Ovary (tissue), 9 donors: ENCODE results near the gene PTPN3. TPM values are rescaled to one million over a fixed set of nuclear protein-coding genes. Genes with fewer than 3 reads are reported as not detected.

Experiments
- DNase-seq, 5 donors: peaks; one replicate each; pipeline ENCODE4 v3.0.0-alpha.2; 2019 to 2020
- H3K27ac ChIP-seq, 2 donors: fragments of 200-600 bp; one replicate each; pipeline versions ENCODE4 v1.5.1 to v1.8.0; 2019 to 2022
- H3K27me3 ChIP-seq: fragments of 200-600 bp; one replicate; pipeline ENCODE4 v1.8.0; 2022
- H3K36me3 ChIP-seq: fragments of 200-600 bp; sonication (generic); one replicate; pipeline ENCODE4 v1.5.1; 2019
- H3K4me1 ChIP-seq: one replicate; pipeline ENCODE4 v1.8.1; 2013; ENCODE audit warnings: mild to moderate bottlenecking, moderate library complexity; ENCODE audit not compliant: insufficient read depth
- H3K4me3 ChIP-seq: fragments of 200-600 bp; sonication (generic); one replicate; pipeline ENCODE4 v1.5.1; 2017
- H3K9me3 ChIP-seq, 2 donors: fragments of 200-600 bp in 1 of 2; sonication (generic) in 1 of 2; one replicate each; pipeline versions ENCODE4 v1.5.1 to v1.8.1; 2013 to 2019; ENCODE audit warnings: mild to moderate bottlenecking in 1 of 2, moderate library complexity in 1 of 2
- EP300 ChIP-seq: sonication (generic); formaldehyde crosslinking; IDR thresholded peaks from one replicate; pipeline ENCODE4 v1.6.1; 2017; ENCODE audit warnings: antibody characterized with exemption
- POLR2A ChIP-seq: fragments of 450-650 bp; IDR thresholded peaks from one replicate; pipeline ENCODE4 v1.6.1; 2017; ENCODE audit warnings: antibody characterized with exemption, mild to moderate bottlenecking, moderate library complexity
- WGBS, 3 donors: extraction: QIAGEN DNeasy Blood & Tissue Kit in 1 of 3; methylation state at CpG; one replicate each; pipeline versions ENCODE4 v1.1.5 to v1.1.7; 2013 to 2017; 5-methylcytosine and 5-hydroxymethylcytosine counted together
- intact Hi-C, 4 donors: fragments of 100-400 bp; cut with DNase I; formaldehyde crosslinking; loops; one replicate each; pipeline versions ENCODE4 v1.11.0 to v1.15.1; 2022 to 2023
- polyA plus RNA-seq, 2 donors: library from polyadenylated mRNA; stranded (reverse); fragments of 200-250 nt in 1 of 2; fragments of 350-450 nt in 1 of 2; fragmentation: Illumina TruSeq in 1 of 2; extraction: RNeasy Lipid Tissue Mini Kit (QIAGEN cat#74804) in 1 of 2; gene quantifications; one replicate each; pipeline ENCODE4 v1.2.3, GENCODE V29; 2013 to 2014
- total RNA-seq, 7 donors: library from RNA; depleted of rRNA in 2 of 7; stranded (reverse); fragments of >200 nt in 2 of 7; fragmentation: NEBNext Ultra II Directional in 3 of 7; extraction: Animal tissue kit (Norgen Biotek cat#: 25700) in 3 of 7; gene quantifications; one replicate each; pipeline versions ENCODE4 v1.1.0 to v1.2.4, GENCODE V29; 2016 to 2023
- TF ChIP-seq, protein P1 (sequence below), 3 donors: fragments of 450-650 bp in 2 of 3; fragments of 200-600 bp in 1 of 3; IDR thresholded peaks; one replicate each; pipeline versions ENCODE4 v1.5.1 to v1.8.0; 2016 to 2022; ENCODE audit warnings: antibody characterized with exemption in 3 of 3, mild to moderate bottlenecking in 1 of 3
- donor health status: DM: no; HTN: no; CAD: no; lungs with moderate emphysema.
- donor health status: DM: no; HTN: no; CAD: no.
- donor health status: Bipolar disorder and iron deficiency.
- donor health status: DM: yes; HTN: yes; CAD: no.
- donor health status: DM: no; HTN: no; CAD: no.
- donor health status: DM: yes; HTN: yes; CAD: no.

Gene PTPN3
- total and polyA plus RNA-seq, 9 donors, result 0.20 to 17.8 (median 1.6) TPM

GRCh38 chr9:109496841-109497225 is 1.3 kb downstream of the PTPN3 start:
- Histone ChIP-seq H3K4me1 (peaks cover 1% of the 10 kb centered on the region), H3K27ac (no peak overlapping the region), H3K36me3 (no peaks in the 10 kb centered on the region), H3K4me3 (no peak overlapping the region), H3K9me3 (no peaks in the 10 kb centered on the region), H3K27me3 (no peaks in the 10 kb centered on the region)
- DNase-seq, result no peak
- WGBS, 3 donors, result 73 to 85% (median 79%) methylated on average over 4 of the region's 4 CpGs
- intact Hi-C loops, result no loop called here
- TF ChIP-seq, protein P1, sequence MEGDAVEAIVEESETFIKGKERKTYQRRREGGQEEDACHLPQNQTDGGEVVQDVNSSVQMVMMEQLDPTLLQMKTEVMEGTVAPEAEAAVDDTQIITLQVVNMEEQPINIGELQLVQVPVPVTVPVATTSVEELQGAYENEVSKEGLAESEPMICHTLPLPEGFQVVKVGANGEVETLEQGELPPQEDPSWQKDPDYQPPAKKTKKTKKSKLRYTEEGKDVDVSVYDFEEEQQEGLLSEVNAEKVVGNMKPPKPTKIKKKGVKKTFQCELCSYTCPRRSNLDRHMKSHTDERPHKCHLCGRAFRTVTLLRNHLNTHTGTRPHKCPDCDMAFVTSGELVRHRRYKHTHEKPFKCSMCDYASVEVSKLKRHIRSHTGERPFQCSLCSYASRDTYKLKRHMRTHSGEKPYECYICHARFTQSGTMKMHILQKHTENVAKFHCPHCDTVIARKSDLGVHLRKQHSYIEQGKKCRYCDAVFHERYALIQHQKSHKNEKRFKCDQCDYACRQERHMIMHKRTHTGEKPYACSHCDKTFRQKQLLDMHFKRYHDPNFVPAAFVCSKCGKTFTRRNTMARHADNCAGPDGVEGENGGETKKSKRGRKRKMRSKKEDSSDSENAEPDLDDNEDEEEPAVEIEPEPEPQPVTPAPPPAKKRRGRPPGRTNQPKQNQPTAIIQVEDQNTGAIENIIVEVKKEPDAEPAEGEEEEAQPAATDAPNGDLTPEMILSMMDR (IDR thresholded peaks at IDR 0.05), result no peak
- TF ChIP-seq EP300, result no peak

DNA sequence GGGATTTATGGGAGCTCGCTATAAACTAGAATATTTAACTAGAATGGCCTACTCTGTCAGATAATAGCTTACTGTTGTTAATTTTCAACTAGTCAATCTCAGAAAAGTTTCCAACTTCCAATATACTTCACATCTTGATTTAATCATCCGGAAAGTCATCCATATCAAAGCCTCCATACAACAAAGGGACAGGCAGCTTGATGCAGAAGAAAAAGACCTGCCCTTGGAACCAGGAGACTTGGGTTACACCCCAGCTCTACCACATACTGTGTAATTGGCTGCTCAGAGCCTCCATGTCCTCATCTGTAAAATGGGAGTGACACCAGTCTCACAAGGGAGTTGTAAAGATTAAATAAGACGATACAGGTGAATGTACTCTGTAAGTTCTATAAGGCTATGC is 1.9 kb downstream of the PTPN3 start:
- Histone ChIP-seq H3K4me1 (peaks cover 1% of the 10 kb centered on the region), H3K27ac (no peak overlapping the region), H3K36me3 (no peaks in the 10 kb centered on the region), H3K4me3 (no peak overlapping the region), H3K27me3 (no peaks in the 10 kb centered on the region), H3K9me3 (no peaks in the 10 kb centered on the region)
- DNase-seq, result no peak
- intact Hi-C loops, result no loop called here
- 96 to 97% (median 96%) methylated on average over 3 of the region's 3 CpGs for WGBS, 3 donors
- TF ChIP-seq POLR2A, result no peak
- TF ChIP-seq, protein P1 (IDR thresholded peaks at IDR 0.05), result no peak
- TF ChIP-seq EP300, result no peak

DNA sequence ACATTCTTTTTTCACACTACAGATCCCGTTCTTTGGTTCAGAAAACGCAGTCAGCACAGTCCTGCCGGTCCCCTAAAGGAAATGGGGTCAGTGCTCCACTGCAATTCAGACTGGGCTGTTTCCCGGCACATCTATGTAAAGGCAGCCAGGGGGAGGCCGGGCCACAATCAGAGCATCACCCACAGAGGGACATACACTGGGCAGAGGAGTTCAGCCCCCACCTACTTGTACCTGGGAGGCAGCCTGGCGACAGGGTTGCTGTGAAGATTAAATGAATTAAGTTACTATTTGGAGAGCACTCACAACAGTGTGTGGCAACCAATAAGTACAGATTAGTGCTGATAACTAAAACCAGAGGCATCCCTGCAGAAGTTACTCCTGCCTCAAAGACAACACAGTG is 4.5 kb downstream of the PTPN3 start:
- Histone ChIP-seq H3K27ac (no peak overlapping the region), H3K4me1 (peaks cover 1% of the 10 kb centered on the region), H3K4me3 (no peak overlapping the region), H3K27me3 (no peaks in the 10 kb centered on the region), H3K36me3 (no peaks in the 10 kb centered on the region), H3K9me3 (no peaks in the 10 kb centered on the region)
- 84 to 87% (median 85%) methylated on average over 6 of the region's 6 CpGs for WGBS, 3 donors
- intact Hi-C loops, result no loop called here
- no peak for DNase-seq
- TF ChIP-seq EP300, result no peak
- TF ChIP-seq, protein P1 (IDR thresholded peaks at IDR 0.05), result no peak

GRCh38 chr9:109491590-109491989 is 6.5 kb downstream of the PTPN3 start:
- intact Hi-C loops, result no loop called here

More at GRCh38 chr9:109491590-109491989, 6.5 kb downstream of the PTPN3 start:
- Histone ChIP-seq H3K27ac (no peak overlapping the region), H3K4me3 (no peak overlapping the region), H3K36me3 (no peaks in the 10 kb centered on the region), H3K4me1 (no peaks in the 10 kb centered on the region), H3K27me3 (no peaks in the 10 kb centered on the region), H3K9me3 (no peaks in the 10 kb centered on the region)
- WGBS, 3 donors, result 75 to 84% (median 78%) methylated on average over 2 of the region's 2 CpGs
- no peak for TF ChIP-seq POLR2A
- TF ChIP-seq, protein P1 (IDR thresholded peaks at IDR 0.05), result no peak
- no peak for TF ChIP-seq EP300
- DNase-seq, result no peak
